ENCODE measurements around the gene ADCY10.

The ADCY10 gene

GRCh38 chr1:167909691-167910180 is 4.2 kb downstream of the ADCY10 start:
- H3K27ac ChIP-seq: no peak overlapping the region
- peaks cover 0 to 7% (median 3%) of the 10 kb centered on the region in 4 donors for H3K4me1 ChIP-seq
- intact Hi-C loops (cut with DNase I; ENCODE audit: low total_unique reads): no loop called here
- no peak for TF ChIP-seq CTCF (IDR thresholded peaks at IDR 0.05)
- no peaks in the 10 kb centered on the region for H3K36me3 ChIP-seq
- no peaks in the 10 kb centered on the region for H3K9me3 ChIP-seq
- H3K4me3 ChIP-seq: no peak overlapping the region
- DNase-seq: no peak
- H3K27me3 ChIP-seq: no peaks in the 10 kb centered on the region

GRCh38 chr1:167905671-167906070 is 8.3 kb downstream of the ADCY10 start:
- H3K36me3 ChIP-seq: no peaks in the 10 kb centered on the region
- H3K4me1 ChIP-seq: no peaks in the 10 kb centered on the region
- no peaks in the 10 kb centered on the region for H3K9me3 ChIP-seq
- intact Hi-C loops (cut with DNase I; ENCODE audit: low total_unique reads): no loop called here
- no peak for TF ChIP-seq CTCF (IDR thresholded peaks at IDR 0.05)
- no peak for DNase-seq
- H3K27ac ChIP-seq: no peak overlapping the region
- no peak overlapping the region for H3K4me3 ChIP-seq
- no peaks in the 10 kb centered on the region for H3K27me3 ChIP-seq

- intact Hi-C loops (cut with DNase I; ENCODE audit: low total_unique reads): no loop called here
- no peaks in the 10 kb centered on the region for H3K36me3 ChIP-seq
- H3K27me3 ChIP-seq: no peaks in the 10 kb centered on the region
- TF ChIP-seq CTCF (IDR thresholded peaks at IDR 0.05): no peak
- no peak overlapping the region for H3K27ac ChIP-seq
- H3K4me3 ChIP-seq: no peak overlapping the region
- H3K4me1 ChIP-seq: no peaks in the 10 kb centered on the region
- DNase-seq: no peak
- H3K9me3 ChIP-seq: no peaks in the 10 kb centered on the region
These were observed 8.8 kb downstream of the ADCY10 start for GRCh38 chr1:167905182-167905581.

GRCh38 chr1:167904652-167905130 is 9.2 kb downstream of the ADCY10 start:
- peaks cover 0 to 4% (median 2%) of the 10 kb centered on the region in 4 donors for H3K4me1 ChIP-seq
- no peaks in the 10 kb centered on the region for H3K36me3 ChIP-seq
- H3K4me3 ChIP-seq: no peak overlapping the region
- no peaks in the 10 kb centered on the region for H3K27me3 ChIP-seq
- no peak overlapping the region for H3K27ac ChIP-seq
- no peak for TF ChIP-seq CTCF (IDR thresholded peaks at IDR 0.05)
- intact Hi-C loops (cut with DNase I; ENCODE audit: low total_unique reads): no loop called here
- DNase-seq: no peak
- H3K9me3 ChIP-seq: no peaks in the 10 kb centered on the region

GRCh38 chr1:167900907-167901306 is 13.0 kb downstream of the ADCY10 start:
- DNase-seq: no peak
- no peak overlapping the region for H3K27ac ChIP-seq
- TF ChIP-seq CTCF (IDR thresholded peaks at IDR 0.05): no peak
- peaks cover 0 to 14% (median 12%) of the 10 kb centered on the region in 4 donors for H3K4me1 ChIP-seq
- H3K27me3 ChIP-seq: no peaks in the 10 kb centered on the region
- no peaks in the 10 kb centered on the region for H3K9me3 ChIP-seq
- no peak overlapping the region for H3K4me3 ChIP-seq
- H3K36me3 ChIP-seq: no peaks in the 10 kb centered on the region
- intact Hi-C loops (cut with DNase I; ENCODE audit: low total_unique reads): no loop called here

- Histone ChIP-seq H3K27ac (peak overlapping the region; percentile 43 to 56), H3K4me1 (peaks cover 0 to 14% (median 12%) of the 10 kb centered on the region in 4 donors), H3K4me3 (no peak overlapping the region), H3K9me3 (no peaks in the 10 kb centered on the region), H3K27me3 (no peaks in the 10 kb centered on the region), H3K36me3 (no peaks in the 10 kb centered on the region)
- peak; percentile 72 to 90 for DNase-seq
- intact Hi-C loops (cut with DNase I; ENCODE audit: low total_unique reads): no loop called here
- TF ChIP-seq CTCF (IDR thresholded peaks at IDR 0.05): no peak
These were observed 14.7 kb downstream of the ADCY10 start for GRCh38 chr1:167899253-167899681.
